GM04503 (cell line): ENCODE results near the gene ADAMTS9.

ENCODE experiments used
- DNase-seq: peaks from one replicate; pipeline ENCODE4 v3.0.0-alpha.2; 2012; ENCODE audit warnings: low read depth

The ADAMTS9 gene, protein sequence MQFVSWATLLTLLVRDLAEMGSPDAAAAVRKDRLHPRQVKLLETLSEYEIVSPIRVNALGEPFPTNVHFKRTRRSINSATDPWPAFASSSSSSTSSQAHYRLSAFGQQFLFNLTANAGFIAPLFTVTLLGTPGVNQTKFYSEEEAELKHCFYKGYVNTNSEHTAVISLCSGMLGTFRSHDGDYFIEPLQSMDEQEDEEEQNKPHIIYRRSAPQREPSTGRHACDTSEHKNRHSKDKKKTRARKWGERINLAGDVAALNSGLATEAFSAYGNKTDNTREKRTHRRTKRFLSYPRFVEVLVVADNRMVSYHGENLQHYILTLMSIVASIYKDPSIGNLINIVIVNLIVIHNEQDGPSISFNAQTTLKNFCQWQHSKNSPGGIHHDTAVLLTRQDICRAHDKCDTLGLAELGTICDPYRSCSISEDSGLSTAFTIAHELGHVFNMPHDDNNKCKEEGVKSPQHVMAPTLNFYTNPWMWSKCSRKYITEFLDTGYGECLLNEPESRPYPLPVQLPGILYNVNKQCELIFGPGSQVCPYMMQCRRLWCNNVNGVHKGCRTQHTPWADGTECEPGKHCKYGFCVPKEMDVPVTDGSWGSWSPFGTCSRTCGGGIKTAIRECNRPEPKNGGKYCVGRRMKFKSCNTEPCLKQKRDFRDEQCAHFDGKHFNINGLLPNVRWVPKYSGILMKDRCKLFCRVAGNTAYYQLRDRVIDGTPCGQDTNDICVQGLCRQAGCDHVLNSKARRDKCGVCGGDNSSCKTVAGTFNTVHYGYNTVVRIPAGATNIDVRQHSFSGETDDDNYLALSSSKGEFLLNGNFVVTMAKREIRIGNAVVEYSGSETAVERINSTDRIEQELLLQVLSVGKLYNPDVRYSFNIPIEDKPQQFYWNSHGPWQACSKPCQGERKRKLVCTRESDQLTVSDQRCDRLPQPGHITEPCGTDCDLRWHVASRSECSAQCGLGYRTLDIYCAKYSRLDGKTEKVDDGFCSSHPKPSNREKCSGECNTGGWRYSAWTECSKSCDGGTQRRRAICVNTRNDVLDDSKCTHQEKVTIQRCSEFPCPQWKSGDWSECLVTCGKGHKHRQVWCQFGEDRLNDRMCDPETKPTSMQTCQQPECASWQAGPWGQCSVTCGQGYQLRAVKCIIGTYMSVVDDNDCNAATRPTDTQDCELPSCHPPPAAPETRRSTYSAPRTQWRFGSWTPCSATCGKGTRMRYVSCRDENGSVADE (N-terminal part only)

DNA sequence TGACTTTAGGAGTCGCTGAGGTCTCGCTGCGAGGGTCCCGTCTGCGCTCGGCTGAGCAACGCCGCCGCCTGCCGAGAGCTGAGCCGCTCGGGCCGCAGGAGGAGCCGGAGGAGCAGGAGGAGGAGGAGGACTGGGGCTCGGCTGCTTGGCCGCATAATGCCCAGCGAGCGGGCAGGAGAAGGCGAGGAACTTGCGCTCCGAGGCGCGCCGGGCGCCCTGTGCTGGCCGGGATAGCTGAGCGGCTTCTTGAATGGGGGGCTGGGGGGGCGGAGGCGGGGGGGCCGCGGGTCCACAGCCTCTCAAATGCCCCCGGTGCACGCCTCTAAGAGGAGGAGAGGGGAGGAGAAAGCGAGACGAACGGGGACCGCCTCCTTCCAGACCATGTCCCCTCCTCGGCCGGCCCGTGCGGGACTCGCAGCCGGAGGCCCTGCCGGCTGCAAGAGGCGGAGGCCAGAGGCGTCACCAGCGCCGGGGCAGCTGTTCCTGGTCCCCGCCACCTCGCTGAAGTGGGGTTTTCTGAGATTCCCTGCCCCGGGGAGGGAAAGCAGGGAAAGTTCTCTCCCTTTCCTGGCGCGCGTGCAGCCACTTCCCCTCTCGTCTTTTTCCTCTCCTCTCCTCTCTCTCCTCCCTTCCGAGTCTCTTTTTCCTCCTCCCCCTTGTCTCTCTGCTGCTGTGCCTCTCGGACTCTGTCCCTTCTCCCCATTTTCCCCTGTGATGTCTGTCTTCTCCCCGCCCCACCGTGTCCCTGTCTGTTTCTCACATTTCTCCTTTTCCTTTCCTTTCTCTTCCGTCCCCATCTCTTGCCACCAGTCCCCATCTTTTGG lies at the start of gene ADAMTS9:
Gene ADAMTS9 (minus strand): TSS at position 220 of the 824 bp plus-strand sequence. CDS start 343 bp downstream, outside the sequence.
- DNase-seq: no peak

DNA sequence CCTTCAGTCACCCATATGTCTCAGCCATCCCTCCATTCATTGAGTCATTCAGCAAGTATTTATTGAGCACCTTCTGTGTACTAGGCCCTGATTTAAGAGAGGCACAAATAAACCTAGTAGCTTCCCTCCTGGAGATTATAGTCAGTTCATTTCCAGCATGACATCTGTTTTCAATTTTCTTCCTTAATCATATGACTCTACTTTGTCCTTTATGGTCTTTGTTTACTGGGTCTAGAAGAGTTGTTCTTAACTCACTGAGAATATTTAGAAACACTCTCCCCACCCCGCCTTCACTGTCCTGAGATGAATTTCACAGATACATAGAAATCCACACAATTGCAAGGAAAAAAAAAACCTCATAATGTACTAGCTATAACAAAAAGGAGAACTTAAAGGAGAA lies 44.8 kb upstream of the ADAMTS9 start:
- DNase-seq: no peak

- no peak for DNase-seq
These were observed 42.9 kb upstream of the ADAMTS9 start for GRCh38 chr3:64730681-64731080.

- DNase-seq: no peak
These were observed 41.2 kb upstream of the ADAMTS9 start for GRCh38 chr3:64728994-64729393.

DNA sequence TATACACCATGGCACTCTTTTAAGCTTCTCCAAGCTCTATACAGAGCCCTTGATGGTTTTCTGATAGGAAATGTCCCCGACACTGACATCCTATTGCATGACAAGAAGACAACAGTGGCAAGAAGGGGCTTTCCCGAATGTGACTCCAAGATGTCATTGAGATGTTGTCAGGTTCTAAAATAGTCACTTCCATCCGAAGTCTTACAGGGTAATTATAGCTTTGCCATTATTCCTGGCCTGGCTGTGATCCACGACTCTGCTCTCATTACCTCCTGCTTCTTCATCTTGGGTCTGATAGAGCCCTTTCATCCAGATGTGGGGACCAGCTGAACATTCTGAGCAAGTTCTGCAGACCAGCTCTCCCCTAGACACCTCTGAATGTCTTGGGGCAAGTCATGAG lies 40.6 kb upstream of the ADAMTS9 start:
- no peak for DNase-seq

- DNase-seq: no peak
These were observed 38.8 kb upstream of the ADAMTS9 start for GRCh38 chr3:64726414-64727090.

DNA sequence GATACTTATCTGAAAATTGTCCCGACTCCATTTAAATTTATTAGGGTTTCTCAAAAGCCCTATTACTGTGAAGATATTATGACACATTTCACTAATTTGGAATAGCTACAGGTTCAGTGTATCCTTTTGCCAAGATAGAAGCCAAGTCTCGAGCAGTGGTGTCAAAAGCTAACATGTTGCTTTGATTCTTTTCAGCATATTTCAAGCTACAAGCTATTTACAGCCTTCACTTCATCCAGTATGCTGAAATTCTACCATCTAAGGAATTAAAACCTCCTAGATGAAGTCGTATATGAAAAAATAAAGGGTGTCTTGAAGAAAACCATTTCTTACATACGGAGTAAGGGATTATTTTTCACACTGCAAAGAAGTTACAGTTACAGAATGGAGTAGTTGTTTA lies 31.2 kb upstream of the ADAMTS9 start:
- DNase-seq: no peak

DNA sequence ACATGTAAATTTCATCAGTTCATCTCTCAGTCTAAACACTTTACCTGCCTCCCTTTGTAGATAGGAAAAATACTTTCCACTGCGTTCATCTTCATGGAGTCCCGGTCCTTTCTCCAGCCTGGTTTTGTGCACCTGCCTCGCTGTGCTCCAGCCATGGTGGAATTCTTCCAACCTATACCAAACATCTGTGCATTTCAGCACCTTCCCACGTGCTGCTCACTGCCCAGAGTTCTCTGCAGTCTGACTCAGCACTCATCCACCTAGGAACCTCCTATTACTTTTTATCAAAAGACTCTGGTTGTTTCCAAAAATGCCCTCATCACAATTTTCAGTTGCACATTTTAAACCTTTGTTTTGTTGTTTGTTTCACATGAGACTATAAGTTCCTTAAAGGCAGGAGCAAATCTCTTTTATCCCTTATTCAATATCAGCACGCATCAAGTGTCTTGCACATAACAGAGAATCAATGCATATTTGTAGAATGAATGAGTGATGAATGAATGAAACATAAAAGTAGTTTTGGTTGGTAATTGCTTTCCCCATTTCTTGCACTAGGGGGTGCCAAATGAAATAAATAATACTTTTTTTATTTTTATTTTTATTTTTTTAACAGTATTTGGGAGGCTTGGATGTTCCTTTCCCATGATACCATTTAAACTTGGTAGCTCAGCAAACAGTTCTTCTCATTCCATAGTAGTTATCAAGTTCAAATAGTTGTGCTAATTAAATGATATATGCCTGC lies 30.2 kb upstream of the ADAMTS9 start:
- no peak for DNase-seq

DNA sequence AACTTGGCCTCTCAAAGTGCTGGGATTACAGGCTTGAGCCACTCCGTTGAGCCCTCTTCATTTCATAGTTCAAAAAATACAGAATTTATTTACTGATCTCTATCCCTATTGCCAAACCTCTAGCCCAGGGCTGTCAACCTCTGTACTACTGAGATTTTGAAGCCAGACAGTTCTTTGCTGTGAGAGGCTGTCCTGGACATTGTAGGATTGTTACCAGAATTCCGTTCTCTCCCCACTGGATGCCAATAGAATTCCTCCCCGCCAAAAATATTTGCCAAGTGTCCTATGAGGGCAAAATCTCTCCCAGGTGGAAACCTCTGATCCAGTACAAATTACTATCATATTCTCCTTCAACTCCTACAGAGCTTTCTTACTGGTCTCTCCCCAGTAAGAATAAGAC lies 29.6 kb upstream of the ADAMTS9 start:
- no peak for DNase-seq

DNA sequence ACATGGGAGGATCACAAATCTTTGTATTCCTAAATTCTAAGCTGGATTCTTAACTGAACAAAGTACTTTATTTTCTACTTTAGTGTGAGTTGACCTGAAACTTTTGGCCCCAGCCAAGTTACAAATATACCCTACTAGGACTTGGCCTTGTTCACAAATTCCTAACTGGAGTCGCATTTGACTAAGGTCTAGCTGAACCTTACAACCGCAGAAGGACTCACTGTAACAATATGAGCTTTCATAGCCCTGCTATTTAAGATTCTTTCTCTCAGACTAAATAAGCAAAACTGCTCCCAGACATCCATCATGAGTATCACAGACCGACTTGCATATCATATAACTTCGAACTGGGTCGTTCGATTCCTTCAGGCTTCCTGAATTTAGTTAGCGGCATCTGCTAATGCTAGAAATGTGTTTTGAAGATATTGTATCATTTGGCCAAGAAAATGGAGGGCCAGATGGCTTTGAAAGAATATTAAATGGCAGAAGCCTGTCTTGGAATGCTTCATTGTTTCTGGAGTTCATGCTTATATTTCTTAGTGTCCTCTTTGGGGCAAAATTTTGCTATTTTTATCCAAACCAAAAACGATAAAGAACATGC lies 28.4 kb upstream of the ADAMTS9 start:
- no peak for DNase-seq

DNA sequence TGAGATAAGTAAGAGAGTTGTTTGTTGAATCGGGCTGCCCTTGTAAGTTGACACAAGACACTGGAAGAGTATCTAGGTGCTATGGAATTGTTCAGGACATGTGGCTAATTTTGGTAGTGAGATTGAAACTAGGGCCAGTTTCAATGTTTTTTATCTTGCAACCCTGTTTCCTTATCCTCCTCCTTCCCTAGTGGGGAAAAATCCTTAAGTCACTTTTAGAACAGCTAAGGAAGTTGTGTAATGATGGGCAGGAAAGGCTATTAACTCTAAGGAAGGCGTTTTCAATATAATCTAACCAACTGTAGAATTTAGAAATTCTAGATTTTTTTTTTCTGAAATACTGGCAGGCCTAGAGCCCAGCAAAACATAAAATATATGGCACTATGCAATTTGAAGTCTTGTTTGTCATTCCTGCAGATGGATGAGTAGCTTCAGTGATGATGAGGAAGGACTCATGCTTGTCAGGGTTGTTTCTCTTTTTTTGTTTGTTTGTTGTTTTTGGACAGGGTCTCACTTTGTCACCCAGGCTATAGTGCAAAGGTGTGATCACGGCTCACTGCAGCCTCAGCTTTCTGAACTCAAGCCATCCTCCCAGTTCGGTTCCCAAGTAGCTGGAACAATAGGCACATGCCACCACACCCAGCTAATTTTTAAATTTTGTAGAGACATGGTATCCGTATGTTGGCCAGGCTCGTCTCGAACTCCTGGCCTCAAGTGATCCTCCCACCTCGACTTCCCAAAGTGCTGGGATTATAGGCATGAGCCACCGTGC lies 27.6 kb upstream of the ADAMTS9 start:
- DNase-seq: no peak

GRCh38 chr3:64708456-64708855 lies 20.7 kb upstream of the ADAMTS9 start:
- DNase-seq: no peak

GRCh38 chr3:64705946-64706345 lies 18.1 kb upstream of the ADAMTS9 start:
- DNase-seq: no peak

DNA sequence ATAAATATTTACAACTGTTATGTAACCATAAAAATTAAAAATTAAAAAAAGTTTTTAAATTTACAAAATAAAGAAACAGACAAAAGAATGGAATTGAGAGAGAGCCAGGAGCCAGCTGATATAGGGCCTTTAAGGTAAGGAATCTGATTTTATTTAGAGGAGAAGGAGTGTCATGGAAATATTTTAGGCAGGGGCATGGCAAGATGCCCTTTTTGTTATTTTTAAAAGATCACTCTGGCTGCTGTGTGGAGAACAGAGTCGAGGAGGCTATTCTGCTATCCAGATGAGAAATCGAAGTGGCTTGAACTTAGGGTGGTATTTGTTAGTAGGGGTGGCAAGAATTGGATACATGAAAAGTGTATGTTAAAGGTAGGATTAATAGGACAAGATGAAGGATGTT lies 9.1 kb upstream of the ADAMTS9 start:
- DNase-seq: no peak

- DNase-seq: no peak
These were observed 6.3 kb upstream of the ADAMTS9 start for GRCh38 chr3:64694114-64694513.

- no peak for DNase-seq
These were observed 5.2 kb upstream of the ADAMTS9 start for GRCh38 chr3:64693031-64693430.

GRCh38 chr3:64691051-64691450 lies 3.3 kb upstream of the ADAMTS9 start:
- DNase-seq: no peak

- no peak for DNase-seq
These were observed 567 bp downstream of the ADAMTS9 start for GRCh38 chr3:64687086-64687780.
